GM12878 (cell line): ENCODE measurements around the gene CSTPP1. TPM values are rescaled to one million over a fixed set of nuclear protein-coding genes. Genes with fewer than 3 reads are reported as not detected.
A peak's percentile ranks its signal among the peaks of the same experiment; 100 is the strongest.

Experiments used
- ATAC-seq: fragments of 200-7000 bp; cut with Tn5 transposase; 3 replicates; pipeline ENCODE4 v1.9.1; 2020; ENCODE audit warnings: mild to moderate bottlenecking, moderate library complexity
- BruUV-seq: library from RNA; stranded (reverse); fragments of 400-500 nt; replicated peaks from 2 replicates; lab custom pipeline; 2021; lab: Mats Ljungman, UMichigan
- CTCF ChIA-PET: fragments of 300-600 bp; sonication (Branson Sonifier 250); formaldehyde crosslinking; extraction: SDS; loops from one replicate; lab custom pipeline; 2021; ENCODE audit warnings: inconsistent platforms; lab: Yijun Ruan, JAX
- POLR2A ChIA-PET: fragments of 350-600 bp; formaldehyde crosslinking; extraction: SDS; loops from one replicate; lab custom pipeline; 2021; ENCODE audit warnings: inconsistent platforms; lab: Charles Lee
- RAD21 ChIA-PET: fragments of 300-600 bp; sonication (Branson Sonifier 250); formaldehyde crosslinking; loops from one replicate; lab custom pipeline; 2023; ENCODE audit warnings: antibody characterized with exemption; ENCODE audit not compliant: unreplicated experiment; lab: Charles Lee
- SMC1A ChIA-PET: fragments of 300-600 bp; sonication (Branson Sonifier 250); formaldehyde crosslinking; loops from one replicate; lab custom pipeline; 2023; ENCODE audit not compliant: unreplicated experiment, uncharacterized antibody; lab: Charles Lee
- DNase-seq: peaks from one replicate; pipeline ENCODE4 v3.0.0-alpha.2; 2011; ENCODE audit warnings: low read depth, low spot score
- FAIRE-seq: peaks from 3 replicates; lab custom pipeline; 2011; peaks lifted over from hg19 to GRCh38; lab: Jason Lieb, UNC
- H2AFZ ChIP-seq: 2 replicates; pipeline ENCODE4 v1.6.0; 2011; ENCODE audit warnings: low read depth, low read length, control low read depth; ENCODE audit not compliant: control insufficient read depth
- H3K27ac ChIP-seq: 2 replicates; pipeline ENCODE4 v1.5.1; 2011; ENCODE audit warnings: control low read depth; ENCODE audit not compliant: control insufficient read depth, insufficient read depth
- H3K27me3 ChIP-seq, 2 experiments: replicated peaks in 1 of 2; 2 replicates each; pipeline versions ENCODE4 v1.6.0 to v1.6.1; 2011; ENCODE audit warnings: low read length in 1 of 2; ENCODE audit not compliant: control insufficient read depth in 2 of 2, insufficient read depth in 2 of 2
- H3K36me3 ChIP-seq, 2 experiments: 2 replicates each; pipeline ENCODE4 v1.5.1; 2011; ENCODE audit warnings: low read length in 1 of 2; ENCODE audit not compliant: control insufficient read depth in 2 of 2, insufficient read depth in 2 of 2
- H3K4me1 ChIP-seq: 2 replicates; pipeline ENCODE4 v1.6.1; 2011; ENCODE audit warnings: mild to moderate bottlenecking, low read length, moderate library complexity, mixed read lengths; ENCODE audit not compliant: control insufficient read depth, insufficient read depth
- H3K4me2 ChIP-seq: 2 replicates; pipeline ENCODE4 v1.6.0; 2011; ENCODE audit warnings: control low read depth; ENCODE audit not compliant: control insufficient read depth, insufficient read depth
- H3K4me3 ChIP-seq: fragments of 200-600 bp; sonication (generic); 2 replicates; pipeline ENCODE4 v1.5.1; 2016
- H3K79me2 ChIP-seq: 2 replicates; pipeline ENCODE4 v1.6.0; 2011; ENCODE audit warnings: low read length; ENCODE audit not compliant: control insufficient read depth, insufficient read depth
- H3K9ac ChIP-seq: 2 replicates; pipeline ENCODE4 v1.8.0; 2011; ENCODE audit warnings: low read length, control low read depth, mixed read lengths; ENCODE audit not compliant: control insufficient read depth, insufficient read depth
- H3K9me3 ChIP-seq: replicated peaks from 3 replicates; pipeline ENCODE4 v1.5.1; 2011; ENCODE audit warnings: mild to moderate bottlenecking, low read length; ENCODE audit not compliant: control insufficient read depth, insufficient read depth
- H4K20me1 ChIP-seq: 2 replicates; pipeline ENCODE4 v1.6.0; 2011; ENCODE audit not compliant: control insufficient read depth, insufficient read depth
- ATF7 ChIP-seq: fragments of 450-650 bp; IDR thresholded peaks from 2 replicates; pipeline ENCODE4 v1.6.1; 2016; ENCODE audit warnings: low read depth, mild to moderate bottlenecking
- CBFB ChIP-seq: IDR thresholded peaks from 2 replicates; pipeline ENCODE4 v1.6.1; 2016; ENCODE audit warnings: antibody characterized with exemption, low read depth
- IKZF2 ChIP-seq, 2 experiments: fragments of 450-650 bp; IDR thresholded peaks; 2 replicates each; pipeline ENCODE4 v1.6.1; 2017; ENCODE audit warnings: mild to moderate bottlenecking in 2 of 2, moderate library complexity in 2 of 2
- IRF4 ChIP-seq: IDR thresholded peaks from 2 replicates; pipeline ENCODE4 v1.6.1; 2011; ENCODE audit warnings: low read depth, low read length
- NFXL1 ChIP-seq: fragments of 450-650 bp; IDR thresholded peaks from 2 replicates; pipeline ENCODE4 v1.6.1; 2017; ENCODE audit warnings: antibody characterized with exemption, mild to moderate bottlenecking, borderline replicate concordance
- NFYA ChIP-seq: IDR thresholded peaks from 2 replicates; pipeline ENCODE4 v1.6.1; 2011; ENCODE audit warnings: low read depth, mild to moderate bottlenecking, low read length, improper control_type of control experiment, borderline replicate concordance
- RBBP5 ChIP-seq: fragments of 200-600 bp; sonication (generic); conservative IDR thresholded peaks from 2 replicates; pipeline ENCODE4 v1.6.1; 2016
- ZNF24 ChIP-seq: fragments of 450-650 bp; IDR thresholded peaks from 2 replicates; pipeline ENCODE4 v1.6.1; 2017; ENCODE audit warnings: antibody characterized with exemption, mild to moderate bottlenecking
- ZNF622 ChIP-seq: fragments of 450-650 bp; IDR thresholded peaks from 2 replicates; pipeline ENCODE4 v1.6.1; 2017; ENCODE audit warnings: mild to moderate bottlenecking, inconsistent platforms
- in situ Hi-C: fragments of 300-500 bp; cut with MboI; formaldehyde crosslinking; loops from 9 replicates; pipeline ENCODE4 v1.14.3; 2018; ENCODE audit warnings: mixed read lengths
- intact Hi-C: fragments of 100-400 bp; cut with micrococcal nuclease; formaldehyde crosslinking; loops from one replicate; pipeline ENCODE4 v1.14.2; 2022; ENCODE audit not compliant: unreplicated experiment
- polyA plus RNA-seq, 11 experiments: library from polyadenylated mRNA; depleted of rRNA in 4 of 11; unstranded in 6 of 11; stranded (reverse) in 5 of 11; fragments of >200 nt; fragmentation: Nextera tagmentation in 4 of 11; fragmentation: Illumina TruSeq in 1 of 11; extraction: Ambion mirVana in 4 of 11; extraction: Trizol in 1 of 11; gene quantifications; 1 replicate in 1 of 11; 2 replicates in 10 of 11; pipeline versions ENCODE4 v1.2.1 to v1.2.3, GENCODE V29; 2011 to 2016; ENCODE audit warnings: inconsistent platforms in 2 of 11, missing spikeins in 2 of 11, low read depth in 1 of 11
- total RNA-seq, 4 experiments: library from RNA; depleted of rRNA in 3 of 4; stranded (reverse); fragments of >200 nt in 3 of 4; fragmentation: Illumina TruSeq in 1 of 4; extraction: Trizol in 1 of 4; gene quantifications; 2 replicates each; pipeline versions ENCODE4 v1.2.1 to v1.2.3, GENCODE V29; 2013 to 2021
- TF ChIP-seq, protein P1 (sequence below): fragments of 450-650 bp; IDR thresholded peaks from 2 replicates; pipeline ENCODE4 v1.6.1; 2017; ENCODE audit warnings: antibody characterized with exemption, mild to moderate bottlenecking, moderate library complexity
- TF ChIP-seq, protein P2 (sequence below): IDR thresholded peaks from 2 replicates; pipeline ENCODE4 v1.6.1; 2012; ENCODE audit warnings: mild to moderate bottlenecking, low read depth, low read length
- TF ChIP-seq, protein P3 (sequence below): fragments of 450-650 bp; formaldehyde crosslinking; IDR thresholded peaks from 2 replicates; pipeline ENCODE4 v1.4.0; 2020; ENCODE audit warnings: mild to moderate bottlenecking, moderate library complexity
- TF ChIP-seq, protein P4 (sequence below): fragments of 450-650 bp; IDR thresholded peaks from 2 replicates; pipeline ENCODE4 v1.6.1; 2017; ENCODE audit warnings: mild to moderate bottlenecking, low read depth, inconsistent platforms; ENCODE audit not compliant: poor library complexity, severe bottlenecking

The CSTPP1 gene
- total and polyA plus RNA-seq, 10 of the 15 experiments (the other 5 are each of a cell fraction or from before 2014, with no cell fraction given), result 7.1 to 23.4 (median 17.5) TPM

- no peaks in the 10 kb centered on the region; the same call in 1 of the 3 replicates for H3K9me3 ChIP-seq
- H4K20me1 ChIP-seq, result no peaks in the 10 kb centered on the region
- ChIA-PET POLR2A (no interaction called here), RAD21 (no interaction called here), CTCF (no interaction called here), SMC1A (no interaction called here)
- H3K36me3 ChIP-seq, result no peaks in the 10 kb centered on the region
- intact Hi-C loops (no loop called here), in situ Hi-C loops (no loop called here)
- DNase-seq, result peak; percentile 13
- FAIRE-seq, result no peak
- H3K27ac ChIP-seq, result no peak overlapping the region
- no peaks in the 10 kb centered on the region for H3K27me3 ChIP-seq
- no peaks in the 10 kb centered on the region for H3K79me2 ChIP-seq
- H3K4me3 ChIP-seq, result no peak overlapping the region
- H3K4me2 ChIP-seq, result no peak overlapping the region
- no TSS peak for BruUV-seq
- H3K9ac ChIP-seq, result no peak overlapping the region
- no peak overlapping the region for H2AFZ ChIP-seq
- no peaks in the 10 kb centered on the region for H3K4me1 ChIP-seq
- ATAC-seq, result no peak
- TF ChIP-seq CBFB (no peak), RBBP5 (no peak), IRF4 (no peak), IKZF2 (IDR thresholded peaks at IDR 0.05) (0 out of 4 replicates have a peak, but pooled peaks of 1 of the 2 experiments have one; percentile 16), NFXL1 (peak; percentile 54; the same call in 1 of the 2 replicates), ZNF622 (no peak), ATF7 (0 out of 2 replicates have a peak, but pooled peaks have one; percentile 25), NFYA (no peak), ZNF24 (0 out of 2 replicates have a peak, but pooled peaks have one; percentile 21)
- TF ChIP-seq, protein P1, sequence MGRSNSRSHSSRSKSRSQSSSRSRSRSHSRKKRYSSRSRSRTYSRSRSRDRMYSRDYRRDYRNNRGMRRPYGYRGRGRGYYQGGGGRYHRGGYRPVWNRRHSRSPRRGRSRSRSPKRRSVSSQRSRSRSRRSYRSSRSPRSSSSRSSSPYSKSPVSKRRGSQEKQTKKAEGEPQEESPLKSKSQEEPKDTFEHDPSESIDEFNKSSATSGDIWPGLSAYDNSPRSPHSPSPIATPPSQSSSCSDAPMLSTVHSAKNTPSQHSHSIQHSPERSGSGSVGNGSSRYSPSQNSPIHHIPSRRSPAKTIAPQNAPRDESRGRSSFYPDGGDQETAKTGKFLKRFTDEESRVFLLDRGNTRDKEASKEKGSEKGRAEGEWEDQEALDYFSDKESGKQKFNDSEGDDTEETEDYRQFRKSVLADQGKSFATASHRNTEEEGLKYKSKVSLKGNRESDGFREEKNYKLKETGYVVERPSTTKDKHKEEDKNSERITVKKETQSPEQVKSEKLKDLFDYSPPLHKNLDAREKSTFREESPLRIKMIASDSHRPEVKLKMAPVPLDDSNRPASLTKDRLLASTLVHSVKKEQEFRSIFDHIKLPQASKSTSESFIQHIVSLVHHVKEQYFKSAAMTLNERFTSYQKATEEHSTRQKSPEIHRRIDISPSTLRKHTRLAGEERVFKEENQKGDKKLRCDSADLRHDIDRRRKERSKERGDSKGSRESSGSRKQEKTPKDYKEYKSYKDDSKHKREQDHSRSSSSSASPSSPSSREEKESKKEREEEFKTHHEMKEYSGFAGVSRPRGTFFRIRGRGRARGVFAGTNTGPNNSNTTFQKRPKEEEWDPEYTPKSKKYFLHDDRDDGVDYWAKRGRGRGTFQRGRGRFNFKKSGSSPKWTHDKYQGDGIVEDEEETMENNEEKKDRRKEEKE, result no peak
- TF ChIP-seq, protein P2, sequence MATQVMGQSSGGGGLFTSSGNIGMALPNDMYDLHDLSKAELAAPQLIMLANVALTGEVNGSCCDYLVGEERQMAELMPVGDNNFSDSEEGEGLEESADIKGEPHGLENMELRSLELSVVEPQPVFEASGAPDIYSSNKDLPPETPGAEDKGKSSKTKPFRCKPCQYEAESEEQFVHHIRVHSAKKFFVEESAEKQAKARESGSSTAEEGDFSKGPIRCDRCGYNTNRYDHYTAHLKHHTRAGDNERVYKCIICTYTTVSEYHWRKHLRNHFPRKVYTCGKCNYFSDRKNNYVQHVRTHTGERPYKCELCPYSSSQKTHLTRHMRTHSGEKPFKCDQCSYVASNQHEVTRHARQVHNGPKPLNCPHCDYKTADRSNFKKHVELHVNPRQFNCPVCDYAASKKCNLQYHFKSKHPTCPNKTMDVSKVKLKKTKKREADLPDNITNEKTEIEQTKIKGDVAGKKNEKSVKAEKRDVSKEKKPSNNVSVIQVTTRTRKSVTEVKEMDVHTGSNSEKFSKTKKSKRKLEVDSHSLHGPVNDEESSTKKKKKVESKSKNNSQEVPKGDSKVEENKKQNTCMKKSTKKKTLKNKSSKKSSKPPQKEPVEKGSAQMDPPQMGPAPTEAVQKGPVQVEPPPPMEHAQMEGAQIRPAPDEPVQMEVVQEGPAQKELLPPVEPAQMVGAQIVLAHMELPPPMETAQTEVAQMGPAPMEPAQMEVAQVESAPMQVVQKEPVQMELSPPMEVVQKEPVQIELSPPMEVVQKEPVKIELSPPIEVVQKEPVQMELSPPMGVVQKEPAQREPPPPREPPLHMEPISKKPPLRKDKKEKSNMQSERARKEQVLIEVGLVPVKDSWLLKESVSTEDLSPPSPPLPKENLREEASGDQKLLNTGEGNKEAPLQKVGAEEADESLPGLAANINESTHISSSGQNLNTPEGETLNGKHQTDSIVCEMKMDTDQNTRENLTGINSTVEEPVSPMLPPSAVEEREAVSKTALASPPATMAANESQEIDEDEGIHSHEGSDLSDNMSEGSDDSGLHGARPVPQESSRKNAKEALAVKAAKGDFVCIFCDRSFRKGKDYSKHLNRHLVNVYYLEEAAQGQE, result no peak
- TF ChIP-seq, protein P3, sequence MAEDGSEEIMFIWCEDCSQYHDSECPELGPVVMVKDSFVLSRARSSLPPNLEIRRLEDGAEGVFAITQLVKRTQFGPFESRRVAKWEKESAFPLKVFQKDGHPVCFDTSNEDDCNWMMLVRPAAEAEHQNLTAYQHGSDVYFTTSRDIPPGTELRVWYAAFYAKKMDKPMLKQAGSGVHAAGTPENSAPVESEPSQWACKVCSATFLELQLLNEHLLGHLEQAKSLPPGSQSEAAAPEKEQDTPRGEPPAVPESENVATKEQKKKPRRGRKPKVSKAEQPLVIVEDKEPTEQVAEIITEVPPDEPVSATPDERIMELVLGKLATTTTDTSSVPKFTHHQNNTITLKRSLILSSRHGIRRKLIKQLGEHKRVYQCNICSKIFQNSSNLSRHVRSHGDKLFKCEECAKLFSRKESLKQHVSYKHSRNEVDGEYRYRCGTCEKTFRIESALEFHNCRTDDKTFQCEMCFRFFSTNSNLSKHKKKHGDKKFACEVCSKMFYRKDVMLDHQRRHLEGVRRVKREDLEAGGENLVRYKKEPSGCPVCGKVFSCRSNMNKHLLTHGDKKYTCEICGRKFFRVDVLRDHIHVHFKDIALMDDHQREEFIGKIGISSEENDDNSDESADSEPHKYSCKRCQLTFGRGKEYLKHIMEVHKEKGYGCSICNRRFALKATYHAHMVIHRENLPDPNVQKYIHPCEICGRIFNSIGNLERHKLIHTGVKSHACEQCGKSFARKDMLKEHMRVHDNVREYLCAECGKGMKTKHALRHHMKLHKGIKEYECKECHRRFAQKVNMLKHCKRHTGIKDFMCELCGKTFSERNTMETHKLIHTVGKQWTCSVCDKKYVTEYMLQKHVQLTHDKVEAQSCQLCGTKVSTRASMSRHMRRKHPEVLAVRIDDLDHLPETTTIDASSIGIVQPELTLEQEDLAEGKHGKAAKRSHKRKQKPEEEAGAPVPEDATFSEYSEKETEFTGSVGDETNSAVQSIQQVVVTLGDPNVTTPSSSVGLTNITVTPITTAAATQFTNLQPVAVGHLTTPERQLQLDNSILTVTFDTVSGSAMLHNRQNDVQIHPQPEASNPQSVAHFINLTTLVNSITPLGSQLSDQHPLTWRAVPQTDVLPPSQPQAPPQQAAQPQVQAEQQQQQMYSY (CRISPR knock-in tag), result no peak
- TF ChIP-seq, protein P4, sequence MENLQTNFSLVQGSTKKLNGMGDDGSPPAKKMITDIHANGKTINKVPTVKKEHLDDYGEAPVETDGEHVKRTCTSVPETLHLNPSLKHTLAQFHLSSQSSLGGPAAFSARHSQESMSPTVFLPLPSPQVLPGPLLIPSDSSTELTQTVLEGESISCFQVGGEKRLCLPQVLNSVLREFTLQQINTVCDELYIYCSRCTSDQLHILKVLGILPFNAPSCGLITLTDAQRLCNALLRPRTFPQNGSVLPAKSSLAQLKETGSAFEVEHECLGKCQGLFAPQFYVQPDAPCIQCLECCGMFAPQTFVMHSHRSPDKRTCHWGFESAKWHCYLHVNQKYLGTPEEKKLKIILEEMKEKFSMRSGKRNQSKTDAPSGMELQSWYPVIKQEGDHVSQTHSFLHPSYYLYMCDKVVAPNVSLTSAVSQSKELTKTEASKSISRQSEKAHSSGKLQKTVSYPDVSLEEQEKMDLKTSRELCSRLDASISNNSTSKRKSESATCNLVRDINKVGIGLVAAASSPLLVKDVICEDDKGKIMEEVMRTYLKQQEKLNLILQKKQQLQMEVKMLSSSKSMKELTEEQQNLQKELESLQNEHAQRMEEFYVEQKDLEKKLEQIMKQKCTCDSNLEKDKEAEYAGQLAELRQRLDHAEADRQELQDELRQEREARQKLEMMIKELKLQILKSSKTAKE, result no peak
Observed at GRCh38 chr11:47083913-47084312, 147.4 kb downstream of the CSTPP1 start.
